B cell (primary cell): ENCODE results near the gene EOGT.

ENCODE experiments used
- CTCF ChIP-seq: fragments of 200-600 bp; IDR thresholded peaks from one replicate; pipeline ENCODE4 v1.8.0; 2022; ENCODE audit warnings: antibody characterized with exemption, mild to moderate bottlenecking
- EZH2 ChIP-seq: IDR thresholded peaks from 2 replicates; pipeline ENCODE4 v1.6.1; 2012; ENCODE audit warnings: borderline replicate concordance, low read depth, mild to moderate bottlenecking, moderate library complexity, low read length; ENCODE audit not compliant: insufficient read depth, poor library complexity, severe bottlenecking

- TF ChIP-seq CTCF: no peak
- TF ChIP-seq EZH2: no peak
Measured at GRCh38 chr3:68935778-68936177, 77.7 kb downstream of the EOGT start.
